HEK293 (cell line): ENCODE results near the gene GAMT.

Source experiments
- GLIS1 ChIP-seq: fragments of 450-650 bp; formaldehyde crosslinking; IDR thresholded peaks from 2 replicates; pipeline ENCODE4 v1.5.1; 2016; ENCODE audit warnings: missing biosample characterization, missing genetic modification characterization
- KLF17 ChIP-seq: fragments of 450-650 bp; formaldehyde crosslinking; IDR thresholded peaks from 2 replicates; pipeline ENCODE4 v1.5.1; 2016; ENCODE audit warnings: missing biosample characterization, missing genetic modification characterization
- KLF7 ChIP-seq: fragments of 450-650 bp; formaldehyde crosslinking; IDR thresholded peaks from 2 replicates; pipeline ENCODE4 v1.5.1; 2016; ENCODE audit warnings: missing biosample characterization, missing genetic modification characterization, borderline replicate concordance
- KLF8 ChIP-seq: fragments of 450-650 bp; formaldehyde crosslinking; IDR thresholded peaks from 2 replicates; pipeline ENCODE4 v1.5.1; 2016; ENCODE audit warnings: missing biosample characterization, missing genetic modification characterization
- MZF1 ChIP-seq: fragments of 450-650 bp; formaldehyde crosslinking; IDR thresholded peaks from 2 replicates; pipeline ENCODE4 v1.5.1; 2017; ENCODE audit warnings: missing biosample characterization, missing genetic modification characterization, borderline replicate concordance
- SCRT1 ChIP-seq: fragments of 450-650 bp; formaldehyde crosslinking; IDR thresholded peaks from 2 replicates; pipeline ENCODE4 v1.5.1; 2016; ENCODE audit warnings: missing biosample characterization, missing genetic modification characterization, borderline replicate concordance
- TRIM28 ChIP-seq: IDR thresholded peaks from 2 replicates; pipeline ENCODE4 v1.6.1; 2011; ENCODE audit warnings: low read length, control low read depth, borderline replicate concordance
- YY1 ChIP-seq: fragments of 450-650 bp; formaldehyde crosslinking; IDR thresholded peaks from 2 replicates; pipeline ENCODE4 v1.5.1; 2018; ENCODE audit warnings: missing biosample characterization, missing genetic modification characterization
- ZBTB10 ChIP-seq: fragments of 450-650 bp; formaldehyde crosslinking; IDR thresholded peaks from 2 replicates; pipeline ENCODE4 v1.5.1; 2016; ENCODE audit warnings: missing biosample characterization, missing genetic modification characterization
- ZBTB26 ChIP-seq: fragments of 450-650 bp; formaldehyde crosslinking; optimal IDR thresholded peaks from 2 replicates; pipeline ENCODE3; 2016; ENCODE audit warnings: missing biosample characterization, mild to moderate bottlenecking, missing genetic modification characterization
- ZBTB48 ChIP-seq: fragments of 450-650 bp; formaldehyde crosslinking; IDR thresholded peaks from 2 replicates; pipeline ENCODE4 v1.5.1; 2016; ENCODE audit warnings: missing biosample characterization, missing genetic modification characterization
- ZNF239 ChIP-seq: fragments of 450-650 bp; formaldehyde crosslinking; IDR thresholded peaks from 2 replicates; pipeline ENCODE4 v1.5.1; 2016; ENCODE audit warnings: missing biosample characterization, missing genetic modification characterization
- ZNF324 ChIP-seq: fragments of 450-650 bp; formaldehyde crosslinking; IDR thresholded peaks from 2 replicates; pipeline ENCODE4 v1.5.1; 2016; ENCODE audit warnings: missing biosample characterization, missing genetic modification characterization
- ZNF398 ChIP-seq: fragments of 450-650 bp; formaldehyde crosslinking; IDR thresholded peaks from 2 replicates; pipeline ENCODE4 v1.5.1; 2017; ENCODE audit warnings: missing biosample characterization, missing genetic modification characterization
- ZNF560 ChIP-seq: fragments of 450-650 bp; formaldehyde crosslinking; IDR thresholded peaks from 2 replicates; pipeline ENCODE4 v1.5.1; 2017; ENCODE audit warnings: missing biosample characterization, missing genetic modification characterization, borderline replicate concordance
- ZNF600 ChIP-seq: fragments of 450-650 bp; formaldehyde crosslinking; IDR thresholded peaks from 2 replicates; pipeline ENCODE4 v1.5.1; 2016; ENCODE audit warnings: missing biosample characterization, missing genetic modification characterization
- ZSCAN18 ChIP-seq: fragments of 450-650 bp; formaldehyde crosslinking; IDR thresholded peaks from 2 replicates; pipeline ENCODE4 v1.5.1; 2016; ENCODE audit warnings: missing biosample characterization, missing genetic modification characterization
- ZXDB ChIP-seq: fragments of 450-650 bp; formaldehyde crosslinking; IDR thresholded peaks from 2 replicates; pipeline ENCODE4 v1.5.1; 2016; ENCODE audit warnings: missing biosample characterization, missing genetic modification characterization

GAMT gene

GRCh38 chr19:1408300-1409203 is 7.2 kb upstream of the GAMT start (continued):
- TF ChIP-seq GLIS1 (no peak), ZSCAN18 (tag by site-specific recombination) (no peak), ZBTB48 (peak; percentile 34), KLF17 (tag by site-specific recombination) (0 out of 2 replicates have a peak, but pooled peaks have one; percentile 9), ZNF560 (no peak), SCRT1 (tag by site-specific recombination) (peak; percentile 99), ZBTB26 (tag by site-specific recombination) (peak; percentile 84), KLF7 (no peak), ZNF239 (tag by site-specific recombination) (no peak), ZXDB (tag by site-specific recombination) (peak; percentile 1; the same call in 1 of the 2 replicates), ZNF324 (tag by site-specific recombination) (no peak), ZNF600 (tag by site-specific recombination) (peak; percentile 52; the same call in 1 of the 2 replicates), TRIM28 (no peak), KLF8 (tag by site-specific recombination) (0 out of 2 replicates have a peak, but pooled peaks have one; percentile 24), MZF1 (tag by site-specific recombination) (no peak), ZNF398 (tag by site-specific recombination) (peak; percentile 13; the same call in 1 of the 2 replicates), ZBTB10 (tag by site-specific recombination) (peak; percentile 90), YY1 (tag by site-specific recombination) (peak; percentile 39; the same call in 1 of the 2 replicates)
